Small intestine (tissue), 7 donors: Measurements from ENCODE around the gene NCBP3. TPM values are rescaled to one million over a fixed set of nuclear protein-coding genes. Genes with fewer than 3 reads are reported as not detected.

ENCODE experiments used
- DNase-seq, 2 donors: peaks; one replicate each; pipeline versions ENCODE4 v3.0.0 to v3.0.0-alpha.2; 2013
- FAIRE-seq: peaks from 2 replicates; lab custom pipeline; 2012; peaks lifted over from hg19 to GRCh38; lab: Jason Lieb, UNC
- H3K27ac ChIP-seq, 3 donors: one replicate each; pipeline ENCODE4 v1.5.1; 2013; ENCODE audit warnings: low read length in 2 of 3, mild to moderate bottlenecking in 2 of 3, control low read depth in 1 of 3, inconsistent platforms in 1 of 3, low read depth in 1 of 3, moderate library complexity in 1 of 3
- H3K27me3 ChIP-seq, 3 donors: one replicate each; pipeline ENCODE4 v1.6.1; 2013; ENCODE audit warnings: low read length in 3 of 3, inconsistent platforms in 1 of 3; ENCODE audit not compliant: control insufficient read depth in 3 of 3, insufficient read depth in 3 of 3
- H3K36me3 ChIP-seq, 3 donors: one replicate each; pipeline ENCODE4 v1.6.1; 2013; ENCODE audit warnings: low read length in 3 of 3, inconsistent platforms in 1 of 3, low read depth in 1 of 3, mild to moderate bottlenecking in 1 of 3, moderate library complexity in 1 of 3; ENCODE audit not compliant: control insufficient read depth in 3 of 3, insufficient read depth in 2 of 3
- H3K4me1 ChIP-seq, 3 donors: one replicate each; pipeline ENCODE4 v1.6.1; 2013; ENCODE audit warnings: low read length in 2 of 3, inconsistent platforms in 1 of 3, low read depth in 1 of 3, mild to moderate bottlenecking in 1 of 3, moderate library complexity in 1 of 3; ENCODE audit not compliant: control insufficient read depth in 3 of 3, insufficient read depth in 2 of 3
- H3K4me3 ChIP-seq, 3 donors: one replicate each; pipeline ENCODE4 v1.5.1; 2013; ENCODE audit warnings: low read length in 3 of 3, control low read depth in 1 of 3, inconsistent platforms in 1 of 3, low read depth in 1 of 3, mild to moderate bottlenecking in 1 of 3, moderate library complexity in 1 of 3
- H3K9me3 ChIP-seq, 2 donors: one replicate each; pipeline ENCODE4 v1.6.1; 2013; ENCODE audit warnings: low read depth in 1 of 2, low read length in 1 of 2; ENCODE audit not compliant: control insufficient read depth in 2 of 2, insufficient read depth in 1 of 2
- WGBS, 3 donors: extraction: QIAGEN DNeasy Blood & Tissue Kit; methylation state at CpG; one replicate each; pipeline ENCODE4 v1.1.7; 2013; 5-methylcytosine and 5-hydroxymethylcytosine counted together
- polyA plus RNA-seq, 4 donors: library from polyadenylated mRNA; stranded (reverse) in 3 of 4; unstranded in 1 of 4; fragments of 200-250 nt in 3 of 4; fragments of 120-200 nt in 1 of 4; gene quantifications; one replicate each; pipeline versions ENCODE4 v1.2.1 to v1.2.3, GENCODE V29; 2013
- donor health status: healthy with polysubstance abuse.
- donor health status: control.
- donor health status: control.
- donor health status: Bipolar disorder and iron deficiency.
- donor health status: healthy.

The NCBP3 gene
- polyA plus RNA-seq, 4 donors = 14.9 to 64.3 (median 21.2) TPM

- no peaks in the 10 kb centered on the region for H3K27me3 ChIP-seq
- WGBS, 3 donors = 59 to 89% (median 80%) methylated on average over 10 of the region's 10 CpGs
- FAIRE-seq = no peak
- H3K4me1 ChIP-seq = peaks cover 0 to 39% (median 2%) of the 10 kb centered on the region in 3 donors
- H3K4me3 ChIP-seq = no peak overlapping the region
- H3K9me3 ChIP-seq = no peaks in the 10 kb centered on the region
- H3K27ac ChIP-seq = peak overlapping the region in 1 of 3 donors; percentile 90
- peak in 1 of 2 donors; percentile 35 for DNase-seq
- H3K36me3 ChIP-seq = peaks cover 0 to 52% (median 2%) of the 10 kb centered on the region in 3 donors
Observed at GRCh38 chr17:3886776-3887175, 40.7 kb upstream of the NCBP3 start.

DNA sequence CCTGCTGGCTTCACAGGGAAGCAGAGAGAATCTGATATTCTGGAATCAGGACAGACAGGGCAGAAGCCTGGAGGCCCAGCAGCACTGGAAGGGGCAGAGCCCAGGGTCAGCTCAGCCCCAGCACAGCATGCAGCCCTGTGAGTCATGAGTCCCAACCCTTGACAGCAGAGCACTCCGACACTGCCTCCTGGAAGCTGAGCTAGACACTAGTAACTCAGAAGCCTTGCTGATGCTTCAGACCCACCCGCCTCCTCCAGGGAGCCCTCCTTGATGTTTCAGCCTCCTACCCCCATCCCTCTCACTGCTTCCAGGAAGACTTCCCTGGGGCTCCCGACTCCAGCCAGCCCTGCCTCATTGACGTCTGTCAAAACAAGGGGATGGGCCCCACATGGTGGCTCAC is 39.9 kb upstream of the NCBP3 start:
- H3K36me3 ChIP-seq = peaks cover 0 to 58% (median 2%) of the 10 kb centered on the region in 3 donors
- no peaks in the 10 kb centered on the region for H3K9me3 ChIP-seq
- peak overlapping the region in 1 of 3 donors; percentile 8 for H3K27ac ChIP-seq
- peaks cover 0 to 32% (median 2%) of the 10 kb centered on the region in 3 donors for H3K4me1 ChIP-seq
- no peak overlapping the region for H3K4me3 ChIP-seq
- no peak for DNase-seq
- no peak for FAIRE-seq
- 84 to 94% (median 86%) methylated on average over 4 of the region's 4 CpGs for WGBS, 3 donors
- H3K27me3 ChIP-seq = no peaks in the 10 kb centered on the region

DNA sequence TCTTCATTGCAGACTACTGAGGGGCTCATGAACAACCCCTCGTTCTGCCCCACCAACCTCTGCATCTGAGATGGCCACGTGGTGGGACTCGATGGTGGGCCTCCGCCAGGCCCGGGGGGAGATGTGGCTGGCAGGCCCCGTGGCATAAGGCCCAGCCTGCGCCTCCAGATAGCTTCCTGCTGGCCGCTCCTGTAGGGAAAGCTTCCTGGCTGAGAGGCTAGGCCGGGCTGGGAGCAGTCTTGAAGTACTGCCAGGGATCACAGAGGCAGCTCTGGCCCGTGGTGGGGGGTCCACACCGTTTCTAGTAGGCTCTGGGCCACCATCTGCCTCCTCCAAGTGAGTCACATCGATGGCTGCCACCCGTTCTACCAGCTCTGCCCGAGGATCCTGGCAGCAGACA is 39.2 kb upstream of the NCBP3 start:
- 79 to 85% (median 79%) methylated on average over 14 of the region's 14 CpGs for WGBS, 3 donors
- H3K27ac ChIP-seq = peak overlapping the region in 1 of 3 donors; percentile 8
- H3K4me1 ChIP-seq = peaks cover 0 to 31% (median 2%) of the 10 kb centered on the region in 3 donors
- H3K4me3 ChIP-seq = no peak overlapping the region
- no peak for DNase-seq
- no peaks in the 10 kb centered on the region for H3K9me3 ChIP-seq
- H3K36me3 ChIP-seq = peaks cover 0 to 56% (median 2%) of the 10 kb centered on the region in 3 donors
- no peak for FAIRE-seq
- H3K27me3 ChIP-seq = no peaks in the 10 kb centered on the region

DNA sequence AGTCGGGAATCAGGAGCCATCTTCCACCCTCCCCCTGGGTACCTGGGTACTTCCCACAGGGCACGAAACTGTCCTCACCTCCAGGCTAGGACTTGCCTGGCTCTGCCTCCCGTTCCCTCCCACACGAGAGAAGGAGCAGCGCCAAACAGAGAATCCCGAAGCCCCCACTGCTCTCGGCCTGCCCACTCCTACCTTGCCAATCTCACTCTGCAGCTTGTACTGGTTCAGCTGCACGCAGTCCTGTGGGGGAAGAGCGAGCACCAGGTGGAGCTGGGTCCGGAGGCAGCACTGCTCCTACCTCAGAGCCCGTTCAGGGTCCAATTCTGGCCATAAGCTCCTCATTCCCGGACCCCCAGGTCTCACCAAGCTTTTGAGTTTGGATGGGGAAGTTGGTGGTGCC is 38.1 kb upstream of the NCBP3 start:
- no peak for FAIRE-seq

GRCh38 chr17:3882276-3882675 is 36.2 kb upstream of the NCBP3 start:
- H3K27ac ChIP-seq = no peak overlapping the region
- no peak for FAIRE-seq
- no peaks in the 10 kb centered on the region for H3K27me3 ChIP-seq
- peaks cover 0 to 17% (median 2%) of the 10 kb centered on the region in 3 donors for H3K4me1 ChIP-seq
- no peaks in the 10 kb centered on the region for H3K9me3 ChIP-seq
- 81 to 89% (median 83%) methylated on average over 4 of the region's 4 CpGs for WGBS, 3 donors
- no peak overlapping the region for H3K4me3 ChIP-seq
- DNase-seq = no peak
- H3K36me3 ChIP-seq = peaks cover 0 to 75% (median 0%) of the 10 kb centered on the region in 3 donors

More for the DNA sequence above, 38.1 kb upstream of the NCBP3 start:
- Histone ChIP-seq H3K4me1 (peaks cover 2 to 35% (median 2%) of the 10 kb centered on the region in 3 donors), H3K4me3 (no peak overlapping the region), H3K27ac (no peak overlapping the region), H3K27me3 (no peaks in the 10 kb centered on the region), H3K9me3 (no peaks in the 10 kb centered on the region), H3K36me3 (peaks cover 0 to 65% (median 2%) of the 10 kb centered on the region in 3 donors)
- no peak for DNase-seq
- WGBS, 3 donors = 90 to 99% (median 92%) methylated on average over 12 of the region's 12 CpGs

- Histone ChIP-seq H3K36me3 (peaks cover 0 to 85% (median 0%) of the 10 kb centered on the region in 3 donors), H3K4me3 (no peak overlapping the region), H3K27me3 (no peaks in the 10 kb centered on the region), H3K9me3 (no peaks in the 10 kb centered on the region), H3K4me1 (peaks cover 0 to 16% (median 2%) of the 10 kb centered on the region in 3 donors), H3K27ac (no peak overlapping the region)
- FAIRE-seq (no peak), DNase-seq (no peak)
- 81 to 90% (median 86%) methylated on average over 7 of the region's 7 CpGs for WGBS, 3 donors
Observed at GRCh38 chr17:3880983-3881382, 34.9 kb upstream of the NCBP3 start.

GRCh38 chr17:3879591-3880417 is 33.8 kb upstream of the NCBP3 start:
- H3K4me3 ChIP-seq = no peak overlapping the region
- peaks cover 0 to 82% (median 0%) of the 10 kb centered on the region in 3 donors for H3K36me3 ChIP-seq
- H3K27ac ChIP-seq = peak overlapping the region in 2 of 3 donors; percentile 9 to 60
- DNase-seq (peak; percentile 74 to 89), FAIRE-seq (no peak)
- 28 to 53% (median 43%) methylated on average over 25 of the region's 25 CpGs for WGBS, 3 donors
- peaks cover 0 to 11% (median 2%) of the 10 kb centered on the region in 3 donors for H3K4me1 ChIP-seq
- H3K27me3 ChIP-seq = no peaks in the 10 kb centered on the region
- no peaks in the 10 kb centered on the region for H3K9me3 ChIP-seq

DNA sequence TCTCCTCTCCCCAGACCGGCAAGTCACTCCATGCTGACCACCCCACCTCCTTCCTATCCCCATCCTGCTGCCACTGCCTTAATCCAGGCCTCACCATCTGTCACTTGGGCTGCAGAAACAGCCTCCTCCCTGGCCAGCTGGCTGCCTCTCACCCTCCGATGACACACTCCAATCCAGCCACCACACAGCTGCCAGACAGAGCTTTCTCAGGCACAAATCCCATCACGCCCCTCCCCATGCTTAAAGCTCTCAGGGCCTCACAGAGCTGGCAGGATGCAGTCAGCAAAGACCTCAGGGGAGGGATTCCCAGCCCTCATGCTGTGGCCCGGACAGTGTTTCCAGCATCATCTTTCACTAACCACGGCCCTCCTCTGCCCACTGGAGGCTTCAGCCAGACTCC is 33.1 kb upstream of the NCBP3 start:
- Histone ChIP-seq H3K4me1 (peaks cover 0 to 11% (median 2%) of the 10 kb centered on the region in 3 donors), H3K4me3 (no peak overlapping the region), H3K27me3 (no peaks in the 10 kb centered on the region), H3K36me3 (peaks cover 0 to 77% (median 0%) of the 10 kb centered on the region in 3 donors), H3K27ac (peak overlapping the region in 2 of 3 donors; percentile 9 to 60), H3K9me3 (no peaks in the 10 kb centered on the region)
- FAIRE-seq = no peak
- DNase-seq = peak in 1 of 2 donors; percentile 45
- 52 to 62% (median 58%) methylated on average over 5 of the region's 5 CpGs for WGBS, 3 donors
